Liver (tissue), 9 donors: ENCODE data around the gene HSPA4L. TPM values are rescaled to one million over a fixed set of nuclear protein-coding genes. Genes with fewer than 3 reads are reported as not detected.

ENCODE experiments used
- DNase-seq: peaks from one replicate; pipeline ENCODE4 v3.0.0-alpha.2; 2017; ENCODE audit warnings: low spot score
- H3K27ac ChIP-seq, 2 donors: one replicate each; pipeline ENCODE4 v1.7.0; 2013; ENCODE audit warnings: inconsistent platforms in 2 of 2, low read length in 2 of 2, control low read depth in 1 of 2, low read depth in 1 of 2, mild to moderate bottlenecking in 1 of 2
- H3K27me3 ChIP-seq, 4 donors: one replicate each; pipeline versions ENCODE4 v1.6.1 to v1.7.0; 2013; ENCODE audit warnings: low read length in 3 of 4, inconsistent platforms in 1 of 4, mild to moderate bottlenecking in 1 of 4, moderate library complexity in 1 of 4; ENCODE audit not compliant: control insufficient read depth in 4 of 4, insufficient read depth in 4 of 4
- H3K36me3 ChIP-seq, 4 donors: one replicate each; pipeline versions ENCODE4 v1.6.1 to v1.7.0; 2013; ENCODE audit warnings: low read length in 3 of 4, mild to moderate bottlenecking in 3 of 4, low read depth in 1 of 4, moderate library complexity in 1 of 4; ENCODE audit not compliant: control insufficient read depth in 4 of 4, insufficient read depth in 3 of 4
- H3K4me1 ChIP-seq, 4 donors: one replicate each; pipeline versions ENCODE4 v1.6.1 to v1.7.0; 2013; ENCODE audit warnings: low read length in 3 of 4, mild to moderate bottlenecking in 3 of 4, moderate library complexity in 1 of 4; ENCODE audit not compliant: control insufficient read depth in 4 of 4, insufficient read depth in 4 of 4
- H3K4me3 ChIP-seq, 3 donors: one replicate each; pipeline versions ENCODE4 v1.6.1 to v1.7.0; 2013; ENCODE audit warnings: low read length in 3 of 3, control low read depth in 1 of 3, low read depth in 1 of 3, mild to moderate bottlenecking in 1 of 3
- H3K9ac ChIP-seq, 2 donors: one replicate each; pipeline ENCODE4 v1.7.0; 2013; ENCODE audit warnings: low read length in 2 of 2, mild to moderate bottlenecking in 2 of 2, moderate library complexity in 2 of 2, control low read depth in 1 of 2, low read depth in 1 of 2
- H3K9me3 ChIP-seq, 4 donors: one replicate each; pipeline versions ENCODE4 v1.6.1 to v1.7.0; 2013; ENCODE audit warnings: low read length in 3 of 4; ENCODE audit not compliant: control insufficient read depth in 4 of 4
- FOXA2 ChIP-seq: IDR thresholded peaks from 2 replicates; pipeline ENCODE4 v1.6.1; 2016; ENCODE audit warnings: antibody characterized with exemption
- GABPA ChIP-seq, 2 donors: IDR thresholded peaks in 1 of 2; conservative IDR thresholded peaks in 1 of 2; 2 replicates each; pipeline ENCODE4 v1.6.1; 2016; ENCODE audit warnings: antibody characterized with exemption in 2 of 2, mild to moderate bottlenecking in 1 of 2, moderate library complexity in 1 of 2
- HNF4G ChIP-seq: IDR thresholded peaks from 2 replicates; pipeline ENCODE4 v1.6.1; 2016; ENCODE audit warnings: antibody characterized with exemption
- JUND ChIP-seq, 2 donors: IDR thresholded peaks; 2 replicates each; pipeline ENCODE4 v1.6.1; 2016; ENCODE audit warnings: antibody characterized with exemption in 2 of 2
- NR2F2 ChIP-seq: IDR thresholded peaks from 2 replicates; pipeline ENCODE4 v1.6.1; 2016; ENCODE audit warnings: antibody characterized with exemption
- RAD21 ChIP-seq, 2 donors: IDR thresholded peaks; 2 replicates each; pipeline ENCODE4 v1.6.1; 2016; ENCODE audit warnings: antibody characterized with exemption in 2 of 2, mild to moderate bottlenecking in 2 of 2
- SP1 ChIP-seq: IDR thresholded peaks from 2 replicates; pipeline ENCODE4 v1.6.1; 2018; ENCODE audit warnings: antibody characterized with exemption, mild to moderate bottlenecking
- TAF1 ChIP-seq: conservative IDR thresholded peaks from 2 replicates; pipeline ENCODE4 v1.6.1; 2016; ENCODE audit warnings: antibody characterized with exemption, mild to moderate bottlenecking
- YY1 ChIP-seq: IDR thresholded peaks from 2 replicates; pipeline ENCODE4 v1.6.1; 2016; ENCODE audit warnings: antibody characterized with exemption, mild to moderate bottlenecking
- WGBS: extraction: QIAGEN DNeasy Blood & Tissue Kit; methylation state at CpG from one replicate; pipeline ENCODE4 v1.1.7; 2013; 5-methylcytosine and 5-hydroxymethylcytosine counted together
- polyA plus RNA-seq, 2 donors: library from polyadenylated mRNA; stranded (reverse) in 1 of 2; unstranded in 1 of 2; fragments of 200-250 nt in 1 of 2; fragments of >200 nt in 1 of 2; fragmentation: Nextera tagmentation in 1 of 2; extraction: Ambion mirVana in 1 of 2; gene quantifications; one replicate each; pipeline versions ENCODE4 v1.2.1 to v1.2.3, GENCODE V29; 2013 to 2015
- total RNA-seq, 2 donors: library from RNA; depleted of rRNA; stranded (reverse); fragments of >200 nt; gene quantifications; one replicate each; pipeline ENCODE4 v1.2.3, GENCODE V29; 2014
- TF ChIP-seq, protein P1 (sequence below): IDR thresholded peaks from 2 replicates; pipeline ENCODE4 v1.6.1; 2016; ENCODE audit warnings: antibody characterized with exemption
- TF ChIP-seq, protein P2 (sequence below): IDR thresholded peaks from 2 replicates; pipeline ENCODE4 v1.6.1; 2016; ENCODE audit warnings: antibody characterized with exemption
- TF ChIP-seq, protein P3 (sequence below): fragments of 150-350 bp; IDR thresholded peaks from 2 replicates; pipeline ENCODE4 v1.5.1; 2017; ENCODE audit warnings: improper control_type of control experiment, low read depth, low read length; ENCODE audit not compliant: missing input control
- TF ChIP-seq, protein P4 (sequence below): IDR thresholded peaks from 2 replicates; pipeline ENCODE4 v1.6.1; 2016; ENCODE audit warnings: antibody characterized with exemption
- donor health status: healthy.
- donor health status: healthy.
- donor health status: healthy.
- donor health status: healthy.
- donor health status: healthy.

The HSPA4L gene
- total and polyA plus RNA-seq, 4 donors, result 1.6 to 5.3 (median 2.8) TPM

- TF ChIP-seq YY1, result no peak
- TF ChIP-seq JUND (IDR thresholded peaks at IDR 0.05), result no peak
- TF ChIP-seq, protein P1, sequence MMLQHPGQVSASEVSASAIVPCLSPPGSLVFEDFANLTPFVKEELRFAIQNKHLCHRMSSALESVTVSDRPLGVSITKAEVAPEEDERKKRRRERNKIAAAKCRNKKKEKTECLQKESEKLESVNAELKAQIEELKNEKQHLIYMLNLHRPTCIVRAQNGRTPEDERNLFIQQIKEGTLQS, result no peak
- no peak for DNase-seq
- Histone ChIP-seq H3K9me3 (no peaks in the 10 kb centered on the region), H3K9ac (no peak overlapping the region), H3K27me3 (no peaks in the 10 kb centered on the region), H3K27ac (no peak overlapping the region), H3K36me3 (no peaks in the 10 kb centered on the region), H3K4me3 (no peak overlapping the region), H3K4me1 (no peaks in the 10 kb centered on the region)
These were observed 88.2 kb downstream of the HSPA4L start for GRCh38 chr4:127870281-127870680.

- no peak overlapping the region for H3K27ac ChIP-seq
- no peaks in the 10 kb centered on the region for H3K4me1 ChIP-seq
- WGBS, result 74% methylated on average over 3 of the region's 3 CpGs
- H3K4me3 ChIP-seq, result no peak overlapping the region
- H3K36me3 ChIP-seq, result no peaks in the 10 kb centered on the region
- DNase-seq, result no peak
- no peak overlapping the region for H3K9ac ChIP-seq
- H3K27me3 ChIP-seq, result no peaks in the 10 kb centered on the region
- TF ChIP-seq HNF4G (no peak), TAF1 (no peak), JUND (IDR thresholded peaks at IDR 0.05) (no peak), SP1 (no peak), NR2F2 (no peak), RAD21 (IDR thresholded peaks at IDR 0.05) (no peak), GABPA (IDR thresholded peaks at IDR 0.05 in 1 of 2, conservative IDR thresholded peaks at IDR 0.05 in 1 of 2) (no peak)
- TF ChIP-seq, protein P2, sequence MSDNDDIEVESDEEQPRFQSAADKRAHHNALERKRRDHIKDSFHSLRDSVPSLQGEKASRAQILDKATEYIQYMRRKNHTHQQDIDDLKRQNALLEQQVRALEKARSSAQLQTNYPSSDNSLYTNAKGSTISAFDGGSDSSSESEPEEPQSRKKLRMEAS, result no peak
- TF ChIP-seq, protein P3, sequence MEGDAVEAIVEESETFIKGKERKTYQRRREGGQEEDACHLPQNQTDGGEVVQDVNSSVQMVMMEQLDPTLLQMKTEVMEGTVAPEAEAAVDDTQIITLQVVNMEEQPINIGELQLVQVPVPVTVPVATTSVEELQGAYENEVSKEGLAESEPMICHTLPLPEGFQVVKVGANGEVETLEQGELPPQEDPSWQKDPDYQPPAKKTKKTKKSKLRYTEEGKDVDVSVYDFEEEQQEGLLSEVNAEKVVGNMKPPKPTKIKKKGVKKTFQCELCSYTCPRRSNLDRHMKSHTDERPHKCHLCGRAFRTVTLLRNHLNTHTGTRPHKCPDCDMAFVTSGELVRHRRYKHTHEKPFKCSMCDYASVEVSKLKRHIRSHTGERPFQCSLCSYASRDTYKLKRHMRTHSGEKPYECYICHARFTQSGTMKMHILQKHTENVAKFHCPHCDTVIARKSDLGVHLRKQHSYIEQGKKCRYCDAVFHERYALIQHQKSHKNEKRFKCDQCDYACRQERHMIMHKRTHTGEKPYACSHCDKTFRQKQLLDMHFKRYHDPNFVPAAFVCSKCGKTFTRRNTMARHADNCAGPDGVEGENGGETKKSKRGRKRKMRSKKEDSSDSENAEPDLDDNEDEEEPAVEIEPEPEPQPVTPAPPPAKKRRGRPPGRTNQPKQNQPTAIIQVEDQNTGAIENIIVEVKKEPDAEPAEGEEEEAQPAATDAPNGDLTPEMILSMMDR, result no peak
- no peaks in the 10 kb centered on the region for H3K9me3 ChIP-seq
These were observed 88.6 kb downstream of the HSPA4L start for GRCh38 chr4:127870688-127871087.

DNA sequence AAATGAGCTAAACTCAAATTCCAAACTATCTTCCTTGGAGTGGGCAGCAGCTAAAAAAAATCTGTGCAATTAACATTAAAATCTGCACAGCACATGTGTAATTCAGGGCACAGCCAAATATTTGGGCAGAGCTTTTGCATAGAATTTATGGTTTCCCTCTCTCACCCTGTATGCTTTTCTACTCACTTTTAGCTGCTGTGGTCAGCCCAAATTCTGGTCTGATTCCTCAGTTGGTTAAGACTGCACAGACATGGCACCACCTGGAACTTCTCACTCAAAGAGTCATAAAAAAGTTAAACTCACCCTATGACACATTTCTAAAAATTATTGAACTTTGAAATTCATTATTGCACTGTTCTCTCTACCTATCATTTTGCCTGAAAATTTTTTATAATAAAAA is 93.7 kb downstream of the HSPA4L start:
- Histone ChIP-seq H3K4me3 (no peak overlapping the region), H3K4me1 (peaks cover 0 to 3% (median 0%) of the 10 kb centered on the region in 4 donors), H3K9me3 (no peaks in the 10 kb centered on the region), H3K36me3 (no peaks in the 10 kb centered on the region), H3K27ac (no peak overlapping the region), H3K9ac (no peak overlapping the region), H3K27me3 (no peaks in the 10 kb centered on the region)
- no peak for DNase-seq
- no peak for TF ChIP-seq NR2F2
- TF ChIP-seq, protein P4, sequence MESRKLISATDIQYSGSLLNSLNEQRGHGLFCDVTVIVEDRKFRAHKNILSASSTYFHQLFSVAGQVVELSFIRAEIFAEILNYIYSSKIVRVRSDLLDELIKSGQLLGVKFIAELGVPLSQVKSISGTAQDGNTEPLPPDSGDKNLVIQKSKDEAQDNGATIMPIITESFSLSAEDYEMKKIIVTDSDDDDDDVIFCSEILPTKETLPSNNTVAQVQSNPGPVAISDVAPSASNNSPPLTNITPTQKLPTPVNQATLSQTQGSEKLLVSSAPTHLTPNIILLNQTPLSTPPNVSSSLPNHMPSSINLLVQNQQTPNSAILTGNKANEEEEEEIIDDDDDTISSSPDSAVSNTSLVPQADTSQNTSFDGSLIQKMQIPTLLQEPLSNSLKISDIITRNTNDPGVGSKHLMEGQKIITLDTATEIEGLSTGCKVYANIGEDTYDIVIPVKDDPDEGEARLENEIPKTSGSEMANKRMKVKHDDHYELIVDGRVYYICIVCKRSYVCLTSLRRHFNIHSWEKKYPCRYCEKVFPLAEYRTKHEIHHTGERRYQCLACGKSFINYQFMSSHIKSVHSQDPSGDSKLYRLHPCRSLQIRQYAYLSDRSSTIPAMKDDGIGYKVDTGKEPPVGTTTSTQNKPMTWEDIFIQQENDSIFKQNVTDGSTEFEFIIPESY, result no peak
- TF ChIP-seq RAD21 (IDR thresholded peaks at IDR 0.05), result no peak
- TF ChIP-seq, protein P3, result no peak
- TF ChIP-seq GABPA (IDR thresholded peaks at IDR 0.05 in 1 of 2, conservative IDR thresholded peaks at IDR 0.05 in 1 of 2), result no peak
- no peak for TF ChIP-seq JUND (IDR thresholded peaks at IDR 0.05)
- no peak for TF ChIP-seq YY1
- no peak for TF ChIP-seq FOXA2
- TF ChIP-seq TAF1, result no peak
